ENCODE data around the gene AMER2.

The AMER2 gene

DNA sequence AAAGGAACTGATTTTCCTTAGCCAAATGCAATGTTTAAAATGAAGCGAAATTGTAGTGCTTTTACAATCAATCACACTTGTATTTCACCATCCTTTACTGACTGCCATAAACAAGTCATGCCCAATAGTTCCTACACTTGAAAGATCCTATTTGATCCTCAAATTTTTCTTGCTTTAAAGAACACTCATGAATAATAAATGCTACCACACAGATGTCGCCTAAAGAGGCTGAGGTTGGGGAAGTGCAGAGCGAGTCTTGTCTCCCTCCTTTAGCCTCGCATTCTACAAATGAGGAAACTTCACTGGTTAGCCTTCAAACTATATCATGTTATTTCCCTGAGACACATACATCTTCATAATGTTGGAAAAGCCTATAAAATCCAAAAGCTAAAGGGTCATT, 18.7 kb upstream of the AMER2 start:
- Histone ChIP-seq H3K36me3 (ENCODE audit: control insufficient read depth, low read length) (no peaks in the 10 kb centered on the region), H3K4me2 (ENCODE audit: low read length) (no peak overlapping the region), H3K9me2 (replicated peaks; ENCODE audit: control insufficient read depth, low read length) (no peaks in the 10 kb centered on the region), H3K79me2 (ENCODE audit: control insufficient read depth, low read length) (no peaks in the 10 kb centered on the region), H3K4me3 (ENCODE audit: low read length) (no peak overlapping the region), H3K27ac (ENCODE audit: low read depth, low read length) (no peak overlapping the region), H3F3A (ENCODE audit: control insufficient read depth, insufficient read depth) (no peaks in the 10 kb centered on the region), H3K27me3 (ENCODE audit: control insufficient read depth, low read length) (peaks cover 9% of the 10 kb centered on the region), H4K20me1 (ENCODE audit: control insufficient read depth, insufficient read depth, low read depth, low read length) (no peaks in the 10 kb centered on the region), H3K9me3 (ENCODE audit: control insufficient read depth, insufficient read depth, low read length) (no peaks in the 10 kb centered on the region), H3K4me1 (ENCODE audit: control insufficient read depth, low read length) (no peaks in the 10 kb centered on the region)
- no peak for TF ChIP-seq EZH2phosphoT487 (IDR thresholded peaks at IDR 0.05; ENCODE audit: borderline replicate concordance, low read length)
- TF ChIP-seq, protein P1, sequence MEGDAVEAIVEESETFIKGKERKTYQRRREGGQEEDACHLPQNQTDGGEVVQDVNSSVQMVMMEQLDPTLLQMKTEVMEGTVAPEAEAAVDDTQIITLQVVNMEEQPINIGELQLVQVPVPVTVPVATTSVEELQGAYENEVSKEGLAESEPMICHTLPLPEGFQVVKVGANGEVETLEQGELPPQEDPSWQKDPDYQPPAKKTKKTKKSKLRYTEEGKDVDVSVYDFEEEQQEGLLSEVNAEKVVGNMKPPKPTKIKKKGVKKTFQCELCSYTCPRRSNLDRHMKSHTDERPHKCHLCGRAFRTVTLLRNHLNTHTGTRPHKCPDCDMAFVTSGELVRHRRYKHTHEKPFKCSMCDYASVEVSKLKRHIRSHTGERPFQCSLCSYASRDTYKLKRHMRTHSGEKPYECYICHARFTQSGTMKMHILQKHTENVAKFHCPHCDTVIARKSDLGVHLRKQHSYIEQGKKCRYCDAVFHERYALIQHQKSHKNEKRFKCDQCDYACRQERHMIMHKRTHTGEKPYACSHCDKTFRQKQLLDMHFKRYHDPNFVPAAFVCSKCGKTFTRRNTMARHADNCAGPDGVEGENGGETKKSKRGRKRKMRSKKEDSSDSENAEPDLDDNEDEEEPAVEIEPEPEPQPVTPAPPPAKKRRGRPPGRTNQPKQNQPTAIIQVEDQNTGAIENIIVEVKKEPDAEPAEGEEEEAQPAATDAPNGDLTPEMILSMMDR (IDR thresholded peaks at IDR 0.05; ENCODE audit: low read depth, low read length, poor library complexity, severe bottlenecking), result no peak

DNA sequence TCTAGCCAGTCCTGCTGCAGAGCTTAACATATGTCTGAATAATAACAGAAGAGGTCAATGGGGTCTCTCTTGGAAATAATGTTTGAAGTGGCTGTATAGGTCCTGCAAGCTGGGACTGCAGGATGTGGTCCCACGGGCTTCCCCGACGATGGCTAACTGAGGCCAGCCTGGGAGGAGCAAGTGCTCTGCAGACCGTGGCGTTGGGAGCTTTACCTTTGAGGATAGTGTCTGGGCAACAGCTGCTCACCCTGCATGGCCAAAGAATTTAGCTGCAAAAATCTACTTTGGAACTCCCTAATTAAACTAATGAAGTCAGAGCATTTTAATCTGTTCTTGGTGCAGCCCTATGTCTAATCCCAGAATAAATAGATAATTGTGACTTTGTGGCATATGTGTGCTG, 18.2 kb upstream of the AMER2 start:
- TF ChIP-seq EZH2phosphoT487 (IDR thresholded peaks at IDR 0.05; ENCODE audit: borderline replicate concordance, low read length), result no peak
- TF ChIP-seq, protein P1 (IDR thresholded peaks at IDR 0.05; ENCODE audit: low read depth, low read length, poor library complexity, severe bottlenecking), result no peak
- H3K36me3 ChIP-seq (ENCODE audit: control insufficient read depth, low read length), result no peaks in the 10 kb centered on the region
- H3K79me2 ChIP-seq (ENCODE audit: control insufficient read depth, low read length), result no peaks in the 10 kb centered on the region
- H3K9me3 ChIP-seq (ENCODE audit: control insufficient read depth, insufficient read depth, low read length), result no peaks in the 10 kb centered on the region
- H3K4me2 ChIP-seq (ENCODE audit: low read length), result no peak overlapping the region
- H3F3A ChIP-seq (ENCODE audit: control insufficient read depth, insufficient read depth), result no peaks in the 10 kb centered on the region
- no peaks in the 10 kb centered on the region for H4K20me1 ChIP-seq (ENCODE audit: control insufficient read depth, insufficient read depth, low read depth, low read length)
- H3K9me2 ChIP-seq (replicated peaks; ENCODE audit: control insufficient read depth, low read length), result no peaks in the 10 kb centered on the region
- no peaks in the 10 kb centered on the region for H3K4me1 ChIP-seq (ENCODE audit: control insufficient read depth, low read length)
- H3K27me3 ChIP-seq (ENCODE audit: control insufficient read depth, low read length), result peaks cover 9% of the 10 kb centered on the region
- no peak overlapping the region for H3K27ac ChIP-seq (ENCODE audit: low read depth, low read length)
- H3K4me3 ChIP-seq (ENCODE audit: low read length), result no peak overlapping the region

DNA sequence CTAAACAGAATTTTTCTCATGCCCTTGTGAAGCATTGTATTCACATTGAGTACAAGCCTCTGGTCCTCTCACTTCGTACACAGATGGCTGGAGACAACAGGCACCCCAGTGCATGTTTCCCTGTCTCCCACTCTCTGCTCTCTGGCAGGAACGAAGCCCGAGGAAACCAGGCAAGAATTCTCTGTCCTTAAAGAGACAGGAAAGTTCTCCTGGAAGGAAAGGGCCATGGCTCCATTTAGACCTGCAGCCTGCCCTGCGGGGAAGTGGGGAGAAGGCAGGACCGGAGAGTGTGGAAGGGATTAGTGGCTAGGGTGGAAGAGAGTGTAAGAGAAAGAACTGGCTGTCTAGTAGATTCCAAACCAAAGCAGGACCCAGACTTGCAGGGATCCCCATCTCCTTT, 15.5 kb upstream of the AMER2 start:
- Histone ChIP-seq H3K4me2 (ENCODE audit: low read length) (no peak overlapping the region), H3K9me2 (replicated peaks; ENCODE audit: control insufficient read depth, low read length) (no peaks in the 10 kb centered on the region), H3K27me3 (ENCODE audit: control insufficient read depth, low read length) (peaks cover 5% of the 10 kb centered on the region), H3K79me2 (ENCODE audit: control insufficient read depth, low read length) (no peaks in the 10 kb centered on the region), H3F3A (ENCODE audit: control insufficient read depth, insufficient read depth) (no peaks in the 10 kb centered on the region), H4K20me1 (ENCODE audit: control insufficient read depth, insufficient read depth, low read depth, low read length) (no peaks in the 10 kb centered on the region), H3K9me3 (ENCODE audit: control insufficient read depth, insufficient read depth, low read length) (no peaks in the 10 kb centered on the region), H3K4me1 (ENCODE audit: control insufficient read depth, low read length) (no peaks in the 10 kb centered on the region), H3K27ac (ENCODE audit: low read depth, low read length) (no peak overlapping the region), H3K36me3 (ENCODE audit: control insufficient read depth, low read length) (no peaks in the 10 kb centered on the region), H3K4me3 (ENCODE audit: low read length) (no peak overlapping the region)
- TF ChIP-seq EZH2phosphoT487 (IDR thresholded peaks at IDR 0.05; ENCODE audit: borderline replicate concordance, low read length), result no peak
- TF ChIP-seq, protein P1 (IDR thresholded peaks at IDR 0.05; ENCODE audit: low read depth, low read length, poor library complexity, severe bottlenecking), result no peak

DNA sequence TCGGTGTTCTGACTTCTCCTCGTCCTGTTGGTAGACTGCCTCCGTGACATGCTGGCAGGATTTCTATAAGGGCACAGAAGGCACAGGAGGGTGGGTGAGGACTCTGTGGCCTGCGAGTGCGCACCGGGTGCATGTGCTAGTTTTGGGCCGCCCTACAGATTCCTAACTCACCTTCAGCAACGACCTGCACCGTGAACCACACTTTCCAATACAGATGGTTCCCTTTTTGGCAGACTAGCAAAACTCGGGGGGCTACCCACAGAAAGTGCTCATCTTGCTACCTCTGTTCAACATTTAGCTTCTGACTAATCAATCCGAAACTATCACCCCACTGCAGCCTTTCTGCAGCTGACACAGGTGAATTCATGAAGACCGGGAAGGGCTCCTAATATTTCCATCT, 14.1 kb upstream of the AMER2 start:
- Histone ChIP-seq H3K79me2 (ENCODE audit: control insufficient read depth, low read length) (no peaks in the 10 kb centered on the region), H3K9me2 (replicated peaks; ENCODE audit: control insufficient read depth, low read length) (no peaks in the 10 kb centered on the region), H4K20me1 (ENCODE audit: control insufficient read depth, insufficient read depth, low read depth, low read length) (no peaks in the 10 kb centered on the region), H3K36me3 (ENCODE audit: control insufficient read depth, low read length) (no peaks in the 10 kb centered on the region), H3K9me3 (ENCODE audit: control insufficient read depth, insufficient read depth, low read length) (no peaks in the 10 kb centered on the region), H3K4me1 (ENCODE audit: control insufficient read depth, low read length) (peaks cover 6% of the 10 kb centered on the region), H3K4me2 (ENCODE audit: low read length) (no peak overlapping the region), H3K27ac (ENCODE audit: low read depth, low read length) (no peak overlapping the region), H3F3A (ENCODE audit: control insufficient read depth, insufficient read depth) (no peaks in the 10 kb centered on the region), H3K4me3 (ENCODE audit: low read length) (no peak overlapping the region), H3K27me3 (ENCODE audit: control insufficient read depth, low read length) (peaks cover 5% of the 10 kb centered on the region)
- no peak for TF ChIP-seq EZH2phosphoT487 (IDR thresholded peaks at IDR 0.05; ENCODE audit: borderline replicate concordance, low read length)
- TF ChIP-seq, protein P1 (IDR thresholded peaks at IDR 0.05; ENCODE audit: low read depth, low read length, poor library complexity, severe bottlenecking), result no peak
